SU-DHL-6 (cell line): ENCODE data around the gene PTRH1.

ENCODE experiments used
- CTCF ChIP-seq: fragments of 200-600 bp; sonication (generic); IDR thresholded peaks from one replicate; pipeline ENCODE4 v1.5.1; 2017; ENCODE audit warnings: antibody characterized with exemption, mild to moderate bottlenecking, low read length, moderate library complexity; ENCODE audit not compliant: insufficient read depth, poor library complexity, severe bottlenecking
- EZH2phosphoT487 ChIP-seq: fragments of 200-600 bp; sonication (generic), shearing (Covaris generic); conservative IDR thresholded peaks from 2 replicates; pipeline ENCODE4 v1.6.1; 2018; ENCODE audit warnings: mild to moderate bottlenecking, antibody characterized with exemption, low read length, moderate library complexity, mixed read lengths

DNA sequence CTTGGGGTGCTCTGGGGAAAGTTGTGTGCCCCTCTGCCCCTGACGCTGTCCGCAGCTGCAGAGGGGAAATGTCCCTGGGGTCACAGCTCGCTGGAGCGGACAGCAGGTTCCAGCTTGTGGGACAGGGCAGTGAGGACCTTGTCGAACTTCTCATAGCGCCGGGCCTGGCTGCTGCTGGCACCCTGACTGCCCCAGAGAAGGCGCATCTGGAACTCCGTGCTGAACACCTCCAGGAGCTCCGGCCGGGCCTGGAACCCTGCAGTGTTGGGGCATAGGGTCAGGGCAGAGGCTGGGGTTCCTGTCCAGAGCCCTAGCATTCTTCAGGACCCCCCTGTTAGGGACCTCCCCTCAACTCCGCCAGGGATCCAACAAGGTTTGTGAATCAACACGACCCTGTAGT, 23.2 kb upstream of the PTRH1 start:
- TF ChIP-seq EZH2phosphoT487 (no peak), CTCF (no peak)
